Measurements from ENCODE around the gene PSMD9. TPM values are rescaled to one million over a fixed set of nuclear protein-coding genes. Genes with fewer than 3 reads are reported as not detected.

PSMD9 gene
- total and polyA plus RNA-seq, 4 donors, result 39.6 to 134 (median 62.6) TPM

DNA sequence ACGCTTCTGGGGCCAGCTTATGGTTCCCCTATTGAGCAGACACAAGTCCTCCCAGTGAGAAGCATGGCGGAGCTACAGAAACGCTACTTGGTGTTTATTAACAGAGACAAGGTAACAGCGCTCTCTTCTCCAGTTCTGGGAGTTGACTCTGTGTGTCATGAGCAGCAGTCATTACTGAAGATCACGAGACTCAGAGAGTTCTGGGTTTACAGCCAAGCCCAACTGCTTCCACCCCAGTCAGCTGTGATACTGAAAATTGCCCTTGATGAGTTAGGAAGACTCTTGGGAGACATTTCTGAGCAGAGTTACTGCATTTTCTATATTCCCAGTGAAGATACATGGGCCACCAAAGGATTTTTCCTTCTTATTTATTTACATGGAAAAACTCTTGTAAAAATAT is 78.4 kb downstream of the PSMD9 start:
- Histone ChIP-seq H3K4me1 (ENCODE audit: control insufficient read depth in 5 of 5, insufficient read depth in 5 of 5, low read length in 5 of 5) (peaks cover 0 to 23% (median 6%) of the 10 kb centered on the region in 5 donors), H3K9me3 (ENCODE audit: control insufficient read depth in 4 of 4, insufficient read depth in 3 of 4, low read length in 3 of 4) (no peaks in the 10 kb centered on the region), H3K4me3 (no peak overlapping the region), H3K27ac (ENCODE audit: low read depth in 1 of 2, low read length in 1 of 2) (peak overlapping the region in 1 of 2 donors; percentile 73), H3K27me3 (ENCODE audit: control insufficient read depth in 3 of 3, insufficient read depth in 3 of 3, low read length in 2 of 3) (no peaks in the 10 kb centered on the region), H3K9ac (ENCODE audit: insufficient read depth in 1 of 2, low read length in 2 of 2) (no peak overlapping the region), H3K36me3 (ENCODE audit: control insufficient read depth in 4 of 4, insufficient read depth in 4 of 4, low read length in 4 of 4) (no peaks in the 10 kb centered on the region)
- TF ChIP-seq, protein P1, sequence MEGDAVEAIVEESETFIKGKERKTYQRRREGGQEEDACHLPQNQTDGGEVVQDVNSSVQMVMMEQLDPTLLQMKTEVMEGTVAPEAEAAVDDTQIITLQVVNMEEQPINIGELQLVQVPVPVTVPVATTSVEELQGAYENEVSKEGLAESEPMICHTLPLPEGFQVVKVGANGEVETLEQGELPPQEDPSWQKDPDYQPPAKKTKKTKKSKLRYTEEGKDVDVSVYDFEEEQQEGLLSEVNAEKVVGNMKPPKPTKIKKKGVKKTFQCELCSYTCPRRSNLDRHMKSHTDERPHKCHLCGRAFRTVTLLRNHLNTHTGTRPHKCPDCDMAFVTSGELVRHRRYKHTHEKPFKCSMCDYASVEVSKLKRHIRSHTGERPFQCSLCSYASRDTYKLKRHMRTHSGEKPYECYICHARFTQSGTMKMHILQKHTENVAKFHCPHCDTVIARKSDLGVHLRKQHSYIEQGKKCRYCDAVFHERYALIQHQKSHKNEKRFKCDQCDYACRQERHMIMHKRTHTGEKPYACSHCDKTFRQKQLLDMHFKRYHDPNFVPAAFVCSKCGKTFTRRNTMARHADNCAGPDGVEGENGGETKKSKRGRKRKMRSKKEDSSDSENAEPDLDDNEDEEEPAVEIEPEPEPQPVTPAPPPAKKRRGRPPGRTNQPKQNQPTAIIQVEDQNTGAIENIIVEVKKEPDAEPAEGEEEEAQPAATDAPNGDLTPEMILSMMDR (IDR thresholded peaks at IDR 0.05; ENCODE audit: control extremely low read depth, extremely low read depth), result no peak
- peak in 2 of 3 donors; percentile 43 to 61 for DNase-seq
- WGBS, 2 donors, result 93 to 97% methylated on average over 5 of the region's 5 CpGs
- ATAC-seq (ENCODE audit: insufficient read depth, low FRiP score), result no peak

Small RNA genes within 50 kb of the gene (small RNA-seq; reads per million reads assigned to genes)
- gene AC069503.3 (ENCODE audit: low replicate concordance) (not detected), gene RF00017 (ENCODE audit: low replicate concordance) (not detected), gene RNU7-170P (ENCODE audit: low replicate concordance) (not detected)

Other genes starting within 250 kb of the PSMD9 start
- gene MORN3, start 219.1 kb upstream of the PSMD9 start, total RNA-seq, result 1 to 10 TPM; 2.4 to 5.8 TPM
- gene MORN3, start 219.1 kb upstream of the PSMD9 start, polyA plus RNA-seq, result 1 to 10 TPM; 2.8 to 3.2 TPM
- gene TMEM120B, start 176.0 kb upstream of the PSMD9 start, total RNA-seq, result 10 to 100 TPM in 1 of 2 donors, 1 to 10 TPM in 1; 3.9 to 17.7 TPM
- gene TMEM120B, start 176.0 kb upstream of the PSMD9 start, polyA plus RNA-seq, result 10 to 100 TPM in 1 of 2 donors, 1 to 10 TPM in 1; 5.6 to 10.5 TPM
- gene RHOF, start 95.1 kb upstream of the PSMD9 start, total RNA-seq, result 10 to 100 TPM; 33.2 to 34.7 TPM
- 10 to 100 TPM; 15.1 to 16.5 TPM for gene RHOF, start 95.1 kb upstream of the PSMD9 start, polyA plus RNA-seq
- gene SETD1B, start 84.8 kb upstream of the PSMD9 start, total RNA-seq, result 10 to 100 TPM; 12.4 to 28.1 TPM
- 1 to 10 TPM; 7.3 to 8.3 TPM for gene SETD1B, start 84.8 kb upstream of the PSMD9 start, polyA plus RNA-seq
- gene HPD, start 29.9 kb upstream of the PSMD9 start, total RNA-seq, result 1 to 10 TPM in 1 of 2 donors, not detected in 1; 4.0 TPM
- gene HPD, start 29.9 kb upstream of the PSMD9 start, polyA plus RNA-seq, result 1 to 10 TPM in 1 of 2 donors, under 1 TPM in 1; 0.88 to 1.2 TPM
- gene CFAP251, start 29.8 kb downstream of the PSMD9 start, total RNA-seq, result 10 to 100 TPM; 24.0 to 35.4 TPM
- gene CFAP251, start 29.8 kb downstream of the PSMD9 start, polyA plus RNA-seq, result 1 to 10 TPM; 6.9 to 7.2 TPM
- gene BCL7A, start 133.1 kb downstream of the PSMD9 start, total RNA-seq, result 10 to 100 TPM; 13.2 to 21.2 TPM
- gene BCL7A, start 133.1 kb downstream of the PSMD9 start, polyA plus RNA-seq, result 1 to 10 TPM; 3.4 to 4.5 TPM
- gene MLXIP, start 190.0 kb downstream of the PSMD9 start, total RNA-seq, result 10 to 100 TPM; 47.0 to 58.8 TPM
- gene MLXIP, start 190.0 kb downstream of the PSMD9 start, polyA plus RNA-seq, result 10 to 100 TPM; 29.1 to 30.5 TPM

Measured in lung (tissue), 13 donors.